ENCODE measurements around the gene RPS6KC1. TPM values are rescaled to one million over a fixed set of nuclear protein-coding genes. Genes with fewer than 3 reads are reported as not detected.
"Not testable (repeated sequence)": the region's sequence is repeated elsewhere in the genome, so short reads cannot be mapped to it uniquely, and the experiment has no call there.

The RPS6KC1 gene
- total RNA-seq, 2 donors from 2014 or later, result 9.2 to 10.1 TPM

DNA sequence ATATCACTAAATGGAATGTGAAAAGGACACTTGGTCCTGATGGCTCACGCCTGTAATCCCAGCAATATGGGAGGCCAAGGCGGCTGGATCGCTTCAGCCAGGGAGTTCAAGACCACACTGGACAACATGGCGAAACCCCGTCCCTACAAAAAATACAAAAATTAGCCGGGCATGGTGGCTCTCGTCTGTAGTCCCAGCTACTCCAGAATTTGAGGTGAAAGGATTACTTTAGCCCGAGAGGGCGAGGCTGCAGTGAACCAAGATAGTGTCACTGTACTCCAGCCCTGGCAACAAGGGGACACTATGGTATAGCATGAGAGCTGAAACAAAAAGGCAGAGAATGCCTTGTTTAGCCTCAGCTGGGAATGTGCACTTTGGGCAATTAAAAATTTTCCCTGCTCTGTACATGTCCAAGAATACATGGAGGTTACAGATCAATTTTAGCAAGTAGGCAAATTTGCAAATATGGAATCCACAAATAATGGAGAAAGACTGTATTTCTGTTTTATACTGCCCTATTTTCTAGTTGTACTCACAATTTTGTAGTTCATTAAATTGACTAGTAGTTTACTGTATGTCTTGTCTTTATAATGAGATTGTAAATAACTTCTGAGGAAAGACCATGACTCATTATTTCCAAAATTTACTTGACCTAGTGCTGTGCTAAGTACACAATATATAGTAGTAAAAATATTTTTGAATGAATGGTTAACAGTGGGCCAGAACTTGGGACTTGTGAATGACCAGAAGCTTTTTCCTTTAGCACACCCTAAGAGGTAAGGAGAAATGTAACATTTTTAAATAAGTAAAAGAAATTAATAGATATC lies 33.4 kb upstream of the RPS6KC1 start:
- H3K36me3 ChIP-seq, result no peaks in the 10 kb centered on the region
- no peak for DNase-seq (ENCODE audit: low spot score)

DNA sequence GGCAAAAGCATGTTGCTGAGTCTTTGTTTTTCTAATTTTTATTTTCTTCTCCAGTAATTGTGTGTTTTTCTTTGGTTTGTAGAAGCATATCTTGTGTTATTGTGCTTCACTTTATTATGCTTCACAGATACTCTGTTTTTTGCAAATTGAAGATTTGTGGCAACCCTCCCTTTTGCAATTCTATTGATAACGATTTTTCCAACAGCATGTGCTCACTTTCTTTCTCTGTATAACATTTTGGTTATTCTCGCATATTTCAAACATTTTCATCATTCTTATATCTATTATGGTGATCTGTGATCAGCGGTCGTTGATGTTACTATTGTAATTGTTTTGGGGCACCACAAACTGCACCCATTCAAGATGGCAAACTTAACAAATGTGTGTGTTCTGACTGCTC lies 31.6 kb upstream of the RPS6KC1 start:
- TF ChIP-seq, protein P1, sequence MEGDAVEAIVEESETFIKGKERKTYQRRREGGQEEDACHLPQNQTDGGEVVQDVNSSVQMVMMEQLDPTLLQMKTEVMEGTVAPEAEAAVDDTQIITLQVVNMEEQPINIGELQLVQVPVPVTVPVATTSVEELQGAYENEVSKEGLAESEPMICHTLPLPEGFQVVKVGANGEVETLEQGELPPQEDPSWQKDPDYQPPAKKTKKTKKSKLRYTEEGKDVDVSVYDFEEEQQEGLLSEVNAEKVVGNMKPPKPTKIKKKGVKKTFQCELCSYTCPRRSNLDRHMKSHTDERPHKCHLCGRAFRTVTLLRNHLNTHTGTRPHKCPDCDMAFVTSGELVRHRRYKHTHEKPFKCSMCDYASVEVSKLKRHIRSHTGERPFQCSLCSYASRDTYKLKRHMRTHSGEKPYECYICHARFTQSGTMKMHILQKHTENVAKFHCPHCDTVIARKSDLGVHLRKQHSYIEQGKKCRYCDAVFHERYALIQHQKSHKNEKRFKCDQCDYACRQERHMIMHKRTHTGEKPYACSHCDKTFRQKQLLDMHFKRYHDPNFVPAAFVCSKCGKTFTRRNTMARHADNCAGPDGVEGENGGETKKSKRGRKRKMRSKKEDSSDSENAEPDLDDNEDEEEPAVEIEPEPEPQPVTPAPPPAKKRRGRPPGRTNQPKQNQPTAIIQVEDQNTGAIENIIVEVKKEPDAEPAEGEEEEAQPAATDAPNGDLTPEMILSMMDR (IDR thresholded peaks at IDR 0.05), result no peak
- peaks cover 0 to 8% of the 10 kb centered on the region in 2 donors for H3K4me1 ChIP-seq

More for the DNA sequence above, 33.4 kb upstream of the RPS6KC1 start:
- TF ChIP-seq, protein P1 (IDR thresholded peaks at IDR 0.05), result no peak
- Histone ChIP-seq H3K4me1 (peaks cover 0 to 19% of the 10 kb centered on the region in 2 donors), H3K27ac (no peak overlapping the region), H3K27me3 (no peaks in the 10 kb centered on the region), H3K4me3 (no peak overlapping the region), H3K9me3 (no peaks in the 10 kb centered on the region)

DNA sequence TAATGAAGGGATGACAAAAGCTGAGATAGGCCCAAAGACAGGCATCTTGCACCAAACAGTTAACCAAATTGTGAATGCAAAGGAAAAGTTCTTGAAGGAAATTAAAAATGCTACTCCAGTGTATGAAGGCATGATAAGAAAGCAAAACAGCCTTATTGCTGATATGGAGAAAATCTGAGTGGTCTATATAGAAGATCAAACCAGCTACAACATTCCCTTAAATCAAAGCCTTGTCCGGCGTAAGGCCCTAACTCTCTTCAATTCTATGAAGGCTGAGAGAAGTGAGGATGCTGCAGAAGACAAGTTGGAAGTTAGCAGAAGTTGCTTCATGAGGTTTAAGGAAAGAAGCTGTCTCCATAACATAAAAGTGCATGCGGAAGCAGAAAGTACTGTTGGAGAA lies 31.0 kb upstream of the RPS6KC1 start:
- Histone ChIP-seq H3K27ac (no peak overlapping the region), H3K9me3 (no peaks in the 10 kb centered on the region), H3K4me1 (peaks cover 0 to 4% of the 10 kb centered on the region in 2 donors), H3K27me3 (no peaks in the 10 kb centered on the region), H3K36me3 (no peaks in the 10 kb centered on the region), H3K4me3 (no peak overlapping the region)
- TF ChIP-seq, protein P1 (IDR thresholded peaks at IDR 0.05), result no peak
- no peak for DNase-seq (ENCODE audit: low spot score)

More for the DNA sequence above, 31.6 kb upstream of the RPS6KC1 start:
- Histone ChIP-seq H3K27ac (no peak overlapping the region), H3K27me3 (no peaks in the 10 kb centered on the region), H3K4me3 (no peak overlapping the region), H3K36me3 (no peaks in the 10 kb centered on the region), H3K9me3 (no peaks in the 10 kb centered on the region)
- DNase-seq (ENCODE audit: low spot score), result no peak

DNA sequence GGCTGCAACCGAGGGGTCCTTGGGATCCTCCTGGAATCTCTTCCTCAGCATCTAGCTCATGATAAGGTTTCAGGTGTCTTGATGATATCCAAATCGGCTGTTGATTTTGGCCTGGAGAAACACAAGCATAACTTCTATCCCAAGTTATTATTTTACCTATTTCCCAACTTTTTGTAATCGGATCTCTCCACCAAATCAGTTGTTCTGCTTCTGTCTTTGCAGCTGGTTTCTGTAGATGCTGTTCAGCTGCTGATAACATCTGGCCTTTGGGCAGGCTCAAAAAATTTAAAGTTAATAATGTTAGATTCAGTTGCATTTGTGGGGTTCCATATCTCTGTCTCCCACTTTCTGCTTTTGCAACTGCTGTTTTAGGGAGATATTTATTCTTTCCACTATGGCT lies 24.0 kb upstream of the RPS6KC1 start:
- not testable (repeated sequence) for H3K9me3 ChIP-seq; H3K36me3 ChIP-seq; DNase-seq (ENCODE audit: low spot score); H3K27ac ChIP-seq; H3K27me3 ChIP-seq; H3K4me1 ChIP-seq; H3K4me3 ChIP-seq

DNA sequence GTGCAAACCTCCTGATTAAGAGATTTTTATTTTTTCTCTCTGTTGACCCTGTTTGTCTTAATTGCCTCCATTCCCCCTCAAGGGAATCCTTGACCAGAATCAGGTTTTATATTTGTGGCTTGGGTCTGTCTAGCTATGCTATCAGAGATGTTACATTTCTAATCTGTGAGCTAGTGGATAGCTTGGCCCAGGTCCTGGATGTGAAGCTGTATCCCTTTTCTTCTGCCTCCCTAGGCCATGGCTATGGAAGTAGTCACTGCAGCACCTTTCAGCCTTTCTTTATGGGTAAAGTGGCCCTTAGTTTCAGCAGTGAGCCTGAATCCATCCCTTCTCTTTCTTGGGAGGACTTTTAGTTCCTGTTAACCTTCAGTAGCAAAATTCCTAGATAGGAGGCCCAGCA lies 18.4 kb upstream of the RPS6KC1 start:
- H3K27me3 ChIP-seq, result no peaks in the 10 kb centered on the region
- H3K36me3 ChIP-seq, result no peaks in the 10 kb centered on the region
- H3K9me3 ChIP-seq, result no peaks in the 10 kb centered on the region
- H3K4me1 ChIP-seq, result no peaks in the 10 kb centered on the region
- H3K4me3 ChIP-seq, result no peak overlapping the region
- TF ChIP-seq, protein P1 (IDR thresholded peaks at IDR 0.05), result no peak
- DNase-seq (ENCODE audit: low spot score), result no peak
- no peak overlapping the region for H3K27ac ChIP-seq

DNA sequence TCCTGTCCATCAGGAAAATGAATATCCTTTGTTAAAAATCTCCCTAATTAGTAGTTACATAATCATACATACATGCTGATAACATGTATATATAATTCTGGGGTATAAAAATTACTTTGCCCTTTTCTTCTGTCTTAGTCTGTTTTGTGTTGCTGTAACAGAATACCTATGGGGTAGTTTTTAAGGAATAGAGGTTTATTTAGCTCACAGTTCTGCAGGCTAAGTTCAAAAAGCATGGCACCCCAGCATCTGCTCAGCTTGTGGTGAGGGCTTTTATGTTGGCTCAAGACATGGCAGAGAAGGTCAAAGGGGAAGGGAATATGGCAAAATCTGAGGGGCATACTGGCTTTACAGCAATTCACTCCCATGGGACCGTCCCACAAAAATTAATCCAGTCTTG lies 16.3 kb upstream of the RPS6KC1 start:
- no peaks in the 10 kb centered on the region for H3K27me3 ChIP-seq
- H3K4me1 ChIP-seq, result no peaks in the 10 kb centered on the region
- H3K4me3 ChIP-seq, result no peak overlapping the region
- TF ChIP-seq, protein P1 (IDR thresholded peaks at IDR 0.05), result no peak
- no peak overlapping the region for H3K27ac ChIP-seq
- no peaks in the 10 kb centered on the region for H3K36me3 ChIP-seq
- H3K9me3 ChIP-seq, result no peaks in the 10 kb centered on the region
- DNase-seq (ENCODE audit: low spot score), result no peak
